Ovary (tissue), 3 donors: ENCODE results near the gene ZNF213.

Experiments used
- EP300 ChIP-seq: sonication (generic); formaldehyde crosslinking; IDR thresholded peaks from one replicate; pipeline ENCODE4 v1.6.1; 2017; ENCODE audit warnings: antibody characterized with exemption
- POLR2A ChIP-seq: fragments of 450-650 bp; IDR thresholded peaks from one replicate; pipeline ENCODE4 v1.6.1; 2017; ENCODE audit warnings: antibody characterized with exemption, mild to moderate bottlenecking, moderate library complexity
- TF ChIP-seq, protein P1 (sequence below), 3 donors: fragments of 450-650 bp in 2 of 3; fragments of 200-600 bp in 1 of 3; IDR thresholded peaks; one replicate each; pipeline versions ENCODE4 v1.5.1 to v1.8.0; 2016 to 2022; ENCODE audit warnings: antibody characterized with exemption in 3 of 3, mild to moderate bottlenecking in 1 of 3
- donor health status: DM: no; HTN: no; CAD: no.

DNA sequence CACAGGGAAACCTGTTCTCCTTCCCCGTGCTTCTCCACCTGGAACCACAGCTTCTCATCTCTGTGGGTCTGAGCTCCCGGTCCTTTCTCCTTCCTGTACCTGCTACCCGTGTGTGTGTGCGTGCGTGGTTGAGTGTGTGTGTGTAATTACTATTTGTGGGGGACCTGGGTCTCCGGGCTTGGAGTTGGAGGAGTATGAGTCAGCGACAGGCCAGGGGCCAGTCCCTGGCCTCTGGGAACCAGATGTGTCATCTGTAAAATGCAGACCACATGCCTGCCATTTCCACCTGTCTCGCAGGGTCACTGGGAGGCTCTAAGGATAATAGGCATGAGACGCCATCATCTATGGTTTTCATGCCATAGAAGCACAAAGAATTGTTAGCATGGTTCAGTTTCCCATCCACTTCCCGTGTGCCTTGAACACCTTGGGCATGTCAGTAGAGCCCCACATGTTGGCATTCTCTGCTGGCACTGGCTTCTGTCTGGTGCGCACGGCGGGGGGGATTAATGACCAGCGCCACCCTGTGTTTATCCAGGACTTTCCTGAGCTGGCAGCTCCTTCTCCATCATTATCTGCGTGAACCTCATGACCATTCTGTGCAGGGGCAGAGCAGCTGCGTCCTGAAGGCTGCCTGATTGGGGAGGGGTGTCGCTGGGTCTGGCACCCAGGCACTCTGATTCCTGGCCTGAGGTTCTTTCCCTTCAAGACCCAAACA is 20.9 kb upstream of the ZNF213 start:
- TF ChIP-seq, protein P1, sequence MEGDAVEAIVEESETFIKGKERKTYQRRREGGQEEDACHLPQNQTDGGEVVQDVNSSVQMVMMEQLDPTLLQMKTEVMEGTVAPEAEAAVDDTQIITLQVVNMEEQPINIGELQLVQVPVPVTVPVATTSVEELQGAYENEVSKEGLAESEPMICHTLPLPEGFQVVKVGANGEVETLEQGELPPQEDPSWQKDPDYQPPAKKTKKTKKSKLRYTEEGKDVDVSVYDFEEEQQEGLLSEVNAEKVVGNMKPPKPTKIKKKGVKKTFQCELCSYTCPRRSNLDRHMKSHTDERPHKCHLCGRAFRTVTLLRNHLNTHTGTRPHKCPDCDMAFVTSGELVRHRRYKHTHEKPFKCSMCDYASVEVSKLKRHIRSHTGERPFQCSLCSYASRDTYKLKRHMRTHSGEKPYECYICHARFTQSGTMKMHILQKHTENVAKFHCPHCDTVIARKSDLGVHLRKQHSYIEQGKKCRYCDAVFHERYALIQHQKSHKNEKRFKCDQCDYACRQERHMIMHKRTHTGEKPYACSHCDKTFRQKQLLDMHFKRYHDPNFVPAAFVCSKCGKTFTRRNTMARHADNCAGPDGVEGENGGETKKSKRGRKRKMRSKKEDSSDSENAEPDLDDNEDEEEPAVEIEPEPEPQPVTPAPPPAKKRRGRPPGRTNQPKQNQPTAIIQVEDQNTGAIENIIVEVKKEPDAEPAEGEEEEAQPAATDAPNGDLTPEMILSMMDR (IDR thresholded peaks at IDR 0.05) = no peak
- TF ChIP-seq POLR2A (no peak), EP300 (no peak)
